ENCODE data around the gene HOXA3.

DNA sequence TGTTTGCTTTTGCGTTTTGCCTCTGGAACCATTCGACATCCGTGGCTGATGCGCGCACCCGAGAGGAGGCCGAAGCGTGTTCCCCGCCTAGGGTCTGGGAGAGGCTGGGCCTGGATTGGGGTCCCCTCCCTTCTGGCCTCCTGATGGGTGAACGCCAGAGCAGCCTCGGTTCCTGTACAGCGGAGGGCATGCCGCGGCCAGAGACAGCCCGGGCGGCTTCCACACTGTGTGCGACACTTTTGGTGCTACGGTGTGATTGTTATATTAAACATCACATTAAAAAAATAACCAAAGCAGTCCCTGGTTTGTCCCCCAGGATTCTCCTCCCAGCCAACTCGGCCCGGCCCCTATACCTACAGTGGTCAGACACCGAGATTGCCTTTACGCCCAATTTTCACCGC lies 7.8 kb upstream of the HOXA3 start:
- TF ChIP-seq, protein P1, sequence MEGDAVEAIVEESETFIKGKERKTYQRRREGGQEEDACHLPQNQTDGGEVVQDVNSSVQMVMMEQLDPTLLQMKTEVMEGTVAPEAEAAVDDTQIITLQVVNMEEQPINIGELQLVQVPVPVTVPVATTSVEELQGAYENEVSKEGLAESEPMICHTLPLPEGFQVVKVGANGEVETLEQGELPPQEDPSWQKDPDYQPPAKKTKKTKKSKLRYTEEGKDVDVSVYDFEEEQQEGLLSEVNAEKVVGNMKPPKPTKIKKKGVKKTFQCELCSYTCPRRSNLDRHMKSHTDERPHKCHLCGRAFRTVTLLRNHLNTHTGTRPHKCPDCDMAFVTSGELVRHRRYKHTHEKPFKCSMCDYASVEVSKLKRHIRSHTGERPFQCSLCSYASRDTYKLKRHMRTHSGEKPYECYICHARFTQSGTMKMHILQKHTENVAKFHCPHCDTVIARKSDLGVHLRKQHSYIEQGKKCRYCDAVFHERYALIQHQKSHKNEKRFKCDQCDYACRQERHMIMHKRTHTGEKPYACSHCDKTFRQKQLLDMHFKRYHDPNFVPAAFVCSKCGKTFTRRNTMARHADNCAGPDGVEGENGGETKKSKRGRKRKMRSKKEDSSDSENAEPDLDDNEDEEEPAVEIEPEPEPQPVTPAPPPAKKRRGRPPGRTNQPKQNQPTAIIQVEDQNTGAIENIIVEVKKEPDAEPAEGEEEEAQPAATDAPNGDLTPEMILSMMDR (conservative IDR thresholded peaks at IDR 0.05), result no peak
- TF ChIP-seq EZH2 (IDR thresholded peaks at IDR 0.05; ENCODE audit: low read depth), result no peak
